Measurements from ENCODE around the gene C5orf22.

DNA sequence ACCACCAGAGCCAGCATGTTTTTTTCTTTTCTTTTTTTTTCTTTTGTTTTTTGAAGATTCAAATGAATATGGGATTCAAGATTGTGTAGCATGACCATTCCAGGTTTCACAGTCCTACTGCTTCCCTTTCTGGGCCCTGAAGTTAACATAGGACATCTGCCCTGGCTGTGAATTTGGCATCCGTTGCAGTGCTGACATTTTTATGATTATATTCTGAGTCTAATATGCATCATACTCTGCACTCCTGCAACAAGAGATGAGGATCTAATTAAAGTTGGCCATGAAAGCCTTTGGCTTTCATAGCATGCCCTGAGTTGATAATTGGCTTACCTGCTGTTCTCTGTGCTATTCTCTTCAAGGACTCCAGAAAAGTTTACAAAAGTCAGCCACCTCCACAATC, 29.8 kb downstream of the C5orf22 start:
- TF ChIP-seq, protein P1, sequence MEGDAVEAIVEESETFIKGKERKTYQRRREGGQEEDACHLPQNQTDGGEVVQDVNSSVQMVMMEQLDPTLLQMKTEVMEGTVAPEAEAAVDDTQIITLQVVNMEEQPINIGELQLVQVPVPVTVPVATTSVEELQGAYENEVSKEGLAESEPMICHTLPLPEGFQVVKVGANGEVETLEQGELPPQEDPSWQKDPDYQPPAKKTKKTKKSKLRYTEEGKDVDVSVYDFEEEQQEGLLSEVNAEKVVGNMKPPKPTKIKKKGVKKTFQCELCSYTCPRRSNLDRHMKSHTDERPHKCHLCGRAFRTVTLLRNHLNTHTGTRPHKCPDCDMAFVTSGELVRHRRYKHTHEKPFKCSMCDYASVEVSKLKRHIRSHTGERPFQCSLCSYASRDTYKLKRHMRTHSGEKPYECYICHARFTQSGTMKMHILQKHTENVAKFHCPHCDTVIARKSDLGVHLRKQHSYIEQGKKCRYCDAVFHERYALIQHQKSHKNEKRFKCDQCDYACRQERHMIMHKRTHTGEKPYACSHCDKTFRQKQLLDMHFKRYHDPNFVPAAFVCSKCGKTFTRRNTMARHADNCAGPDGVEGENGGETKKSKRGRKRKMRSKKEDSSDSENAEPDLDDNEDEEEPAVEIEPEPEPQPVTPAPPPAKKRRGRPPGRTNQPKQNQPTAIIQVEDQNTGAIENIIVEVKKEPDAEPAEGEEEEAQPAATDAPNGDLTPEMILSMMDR (conservative IDR thresholded peaks at IDR 0.05 in 1 of 2, IDR thresholded peaks at IDR 0.05 in 1 of 2; ENCODE audit: low read depth in 1 of 2, low read length in 2 of 2) = no peak
- no peak for TF ChIP-seq EZH2 (IDR thresholded peaks at IDR 0.05; ENCODE audit: low read length, missing control alignments)
